Gastrocnemius medialis (tissue), 4 donors: ENCODE results near the gene PRDX1. TPM values are rescaled to one million over a fixed set of nuclear protein-coding genes. Genes with fewer than 3 reads are reported as not detected.

Source experiments
- ATAC-seq, 2 donors: fragments of 150-250 bp; one replicate each; pipeline ENCODE4 v1.9.1; 2016
- DNase-seq, 2 donors: peaks; one replicate each; pipeline ENCODE4 v3.0.0-alpha.2; 2019
- H3K27ac ChIP-seq, 4 donors: fragments of 200-600 bp; sonication (generic); 1 replicate in 1 of 4; 2 replicates in 3 of 4; pipeline ENCODE4 v1.5.1; 2016 to 2018; ENCODE audit warnings: mild to moderate bottlenecking in 2 of 4, moderate library complexity in 1 of 4
- H3K27me3 ChIP-seq, 3 donors: fragments of 200-600 bp; sonication (generic) in 2 of 3; 1 replicate in 1 of 3; 2 replicates in 2 of 3; pipeline versions ENCODE4 v1.5.1 to v1.6.0; 2016 to 2019; ENCODE audit warnings: mild to moderate bottlenecking in 1 of 3, moderate library complexity in 1 of 3
- H3K36me3 ChIP-seq, 2 donors: fragments of 200-600 bp; sonication (generic) in 1 of 2; one replicate each; pipeline ENCODE4 v1.5.1; 2017 to 2018
- H3K4me1 ChIP-seq, 2 donors: fragments of 200-600 bp; sonication (generic) in 1 of 2; one replicate each; pipeline ENCODE4 v1.5.1; 2016 to 2017; ENCODE audit warnings: mild to moderate bottlenecking in 2 of 2
- H3K4me3 ChIP-seq, 4 donors: fragments of 200-600 bp; sonication (generic) in 3 of 4; 1 replicate in 1 of 4; 2 replicates in 3 of 4; pipeline ENCODE4 v1.5.1; 2016 to 2019; ENCODE audit warnings: mild to moderate bottlenecking in 2 of 4
- H3K9me3 ChIP-seq, 3 donors: fragments of 200-600 bp; sonication (generic) in 2 of 3; 1 replicate in 1 of 3; 2 replicates in 2 of 3; pipeline ENCODE4 v1.5.1; 2016 to 2019
- CTCF ChIP-seq, 5 experiments: fragments of 450-650 bp in 3 of 5; fragments of 200-600 bp in 2 of 5; sonication (generic) in 2 of 5; IDR thresholded peaks in 4 of 5; conservative IDR thresholded peaks in 1 of 5; 1 replicate in 4 of 5; 2 replicates in 1 of 5; pipeline ENCODE4 v1.5.1; 2016 to 2019; ENCODE audit warnings: antibody characterized with exemption in 5 of 5, mild to moderate bottlenecking in 3 of 5, moderate library complexity in 3 of 5
- POLR2A ChIP-seq, 2 donors: fragments of 450-650 bp; IDR thresholded peaks; one replicate each; pipeline ENCODE4 v1.6.1; 2017; ENCODE audit warnings: antibody characterized with exemption in 2 of 2, mild to moderate bottlenecking in 2 of 2, moderate library complexity in 2 of 2
- in situ Hi-C, 4 donors: fragments of 200-750 bp; cut with MboI; loops; one replicate each; pipeline versions ENCODE4 v1.15.0 to v1.8.0; 2017; ENCODE audit warnings: low sequenced_read_pairs in 4 of 4
- intact Hi-C: fragments of 100-400 bp; cut with DNase I; formaldehyde crosslinking; loops from one replicate; pipeline ENCODE4 v1.15.1; 2023; ENCODE audit warnings: low total_unique reads
- total RNA-seq, 4 donors: library from RNA; depleted of rRNA; stranded (reverse); fragments of >200 nt; gene quantifications; one replicate each; pipeline versions ENCODE4 v1.1.0 to v1.2.3, GENCODE V29; 2016

PRDX1 gene
- total RNA-seq, 4 donors from 2014 or later = 406 to 554 (median 482) TPM

GRCh38 chr1:45544530-45544929 is 22.8 kb upstream of the PRDX1 start:
- H3K9me3 ChIP-seq = no peaks in the 10 kb centered on the region
- in situ Hi-C loops = no loop called here
- intact Hi-C loops = no loop called here
- H3K4me3 ChIP-seq = no peak overlapping the region
- no peak overlapping the region for H3K27ac ChIP-seq
- ATAC-seq (no peak), DNase-seq (no peak)
- H3K4me1 ChIP-seq = no peaks in the 10 kb centered on the region
- H3K36me3 ChIP-seq = no peaks in the 10 kb centered on the region
- H3K27me3 ChIP-seq = peaks cover 0 to 2% (median 0%) of the 10 kb centered on the region in 3 donors
- TF ChIP-seq CTCF (IDR thresholded peaks at IDR 0.05 in 4 of 5, conservative IDR thresholded peaks at IDR 0.05 in 1 of 5) = no peak
- no peak for TF ChIP-seq POLR2A (IDR thresholded peaks at IDR 0.05)

GRCh38 chr1:45543581-45544417 is 22.1 kb upstream of the PRDX1 start:
- Histone ChIP-seq H3K27me3 (peaks cover 0 to 2% (median 0%) of the 10 kb centered on the region in 3 donors), H3K36me3 (no peaks in the 10 kb centered on the region), H3K4me3 (no peak overlapping the region), H3K9me3 (no peaks in the 10 kb centered on the region), H3K4me1 (no peaks in the 10 kb centered on the region), H3K27ac (no peak overlapping the region)
- in situ Hi-C loops (no loop called here), intact Hi-C loops (no loop called here)
- TF ChIP-seq CTCF (IDR thresholded peaks at IDR 0.05 in 4 of 5, conservative IDR thresholded peaks at IDR 0.05 in 1 of 5) (no peak), POLR2A (IDR thresholded peaks at IDR 0.05) (no peak)
- DNase-seq (peak; percentile 22 to 37), ATAC-seq (peak in 1 of 2 donors; percentile 27)

GRCh38 chr1:45542591-45542990 is 20.9 kb upstream of the PRDX1 start:
- no peak for TF ChIP-seq CTCF (IDR thresholded peaks at IDR 0.05 in 4 of 5, conservative IDR thresholded peaks at IDR 0.05 in 1 of 5)
- no peak for TF ChIP-seq POLR2A (IDR thresholded peaks at IDR 0.05)
- no peaks in the 10 kb centered on the region for H3K9me3 ChIP-seq
- H3K27ac ChIP-seq = no peak overlapping the region
- no peaks in the 10 kb centered on the region for H3K36me3 ChIP-seq
- H3K4me3 ChIP-seq = no peak overlapping the region
- no peaks in the 10 kb centered on the region for H3K4me1 ChIP-seq
- ATAC-seq (no peak), DNase-seq (peak in 1 of 2 donors; percentile 24)
- in situ Hi-C loops = no loop called here
- intact Hi-C loops = no loop called here
- peaks cover 0 to 2% (median 0%) of the 10 kb centered on the region in 3 donors for H3K27me3 ChIP-seq

- H3K27me3 ChIP-seq = peaks cover 0 to 2% (median 0%) of the 10 kb centered on the region in 3 donors
- ATAC-seq = no peak
- TF ChIP-seq CTCF (IDR thresholded peaks at IDR 0.05 in 4 of 5, conservative IDR thresholded peaks at IDR 0.05 in 1 of 5) = no peak
- no peak for TF ChIP-seq POLR2A (IDR thresholded peaks at IDR 0.05)
- H3K4me3 ChIP-seq = no peak overlapping the region
- no peaks in the 10 kb centered on the region for H3K36me3 ChIP-seq
- intact Hi-C loops = no loop called here
- no peaks in the 10 kb centered on the region for H3K9me3 ChIP-seq
- no peak overlapping the region for H3K27ac ChIP-seq
- no peaks in the 10 kb centered on the region for H3K4me1 ChIP-seq
- DNase-seq = no peak
- in situ Hi-C loops = no loop called here
Observed at GRCh38 chr1:45541193-45541592, 19.5 kb upstream of the PRDX1 start.
